Esophagus muscularis mucosa (tissue), 3 donors: ENCODE measurements around the gene SH3GL2.

Source experiments
- POLR2A ChIP-seq: fragments of 450-650 bp; IDR thresholded peaks from one replicate; pipeline ENCODE4 v1.6.1; 2017; ENCODE audit warnings: antibody characterized with exemption, moderate library complexity, mild to moderate bottlenecking, low read depth
- TF ChIP-seq, protein P1 (sequence below), 3 experiments: fragments of 200-600 bp in 2 of 3; fragments of 450-650 bp in 1 of 3; sonication (generic) in 2 of 3; IDR thresholded peaks; one replicate each; pipeline ENCODE4 v1.5.1; 2017 to 2019; ENCODE audit warnings: antibody characterized with exemption in 3 of 3, mild to moderate bottlenecking in 2 of 3, moderate library complexity in 1 of 3

DNA sequence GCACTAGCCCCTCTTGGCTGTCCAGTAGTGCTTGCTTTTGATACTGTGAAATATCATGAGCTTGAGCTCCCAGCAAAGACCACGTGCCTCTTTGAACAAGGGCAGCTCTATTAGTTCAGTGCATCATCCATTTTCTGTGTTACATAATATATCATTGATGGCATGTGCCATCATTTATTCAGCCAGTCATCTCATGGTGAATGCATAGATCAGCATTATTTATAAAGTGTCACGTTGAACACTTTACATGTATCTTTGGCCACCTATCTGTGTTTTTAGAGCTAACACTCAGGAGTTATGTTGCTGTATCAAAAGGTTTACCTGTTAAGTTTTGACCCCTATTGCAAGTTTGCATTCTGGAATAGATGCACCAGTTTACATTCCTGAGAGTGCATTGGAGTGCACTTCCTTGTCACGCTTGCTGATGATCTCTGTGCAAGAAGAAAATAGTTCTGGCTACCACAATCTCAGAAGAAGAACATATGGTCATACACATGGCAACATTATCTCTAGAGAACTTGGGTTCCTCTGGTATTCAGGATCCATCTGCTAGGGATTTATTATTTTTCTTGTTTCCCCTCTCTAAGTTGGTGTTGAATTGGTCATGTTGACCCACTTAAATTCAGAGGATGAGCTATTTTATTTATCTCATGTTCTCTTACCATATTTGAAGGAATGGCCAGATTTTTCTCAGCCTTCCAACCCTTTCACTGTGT lies 120.9 kb downstream of the SH3GL2 start:
- TF ChIP-seq, protein P1, sequence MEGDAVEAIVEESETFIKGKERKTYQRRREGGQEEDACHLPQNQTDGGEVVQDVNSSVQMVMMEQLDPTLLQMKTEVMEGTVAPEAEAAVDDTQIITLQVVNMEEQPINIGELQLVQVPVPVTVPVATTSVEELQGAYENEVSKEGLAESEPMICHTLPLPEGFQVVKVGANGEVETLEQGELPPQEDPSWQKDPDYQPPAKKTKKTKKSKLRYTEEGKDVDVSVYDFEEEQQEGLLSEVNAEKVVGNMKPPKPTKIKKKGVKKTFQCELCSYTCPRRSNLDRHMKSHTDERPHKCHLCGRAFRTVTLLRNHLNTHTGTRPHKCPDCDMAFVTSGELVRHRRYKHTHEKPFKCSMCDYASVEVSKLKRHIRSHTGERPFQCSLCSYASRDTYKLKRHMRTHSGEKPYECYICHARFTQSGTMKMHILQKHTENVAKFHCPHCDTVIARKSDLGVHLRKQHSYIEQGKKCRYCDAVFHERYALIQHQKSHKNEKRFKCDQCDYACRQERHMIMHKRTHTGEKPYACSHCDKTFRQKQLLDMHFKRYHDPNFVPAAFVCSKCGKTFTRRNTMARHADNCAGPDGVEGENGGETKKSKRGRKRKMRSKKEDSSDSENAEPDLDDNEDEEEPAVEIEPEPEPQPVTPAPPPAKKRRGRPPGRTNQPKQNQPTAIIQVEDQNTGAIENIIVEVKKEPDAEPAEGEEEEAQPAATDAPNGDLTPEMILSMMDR (IDR thresholded peaks at IDR 0.05), result no peak
- TF ChIP-seq POLR2A, result no peak
